Measurements from ENCODE around the gene SYNPO.

The SYNPO gene

GRCh38 chr5:150656191-150657132 lies 16.0 kb downstream of the SYNPO start:
- DNase-seq (ENCODE audit: low read depth, low spot score): peak; percentile 90

GRCh38 chr5:150658121-150658520 lies 17.7 kb downstream of the SYNPO start:
- no peak for DNase-seq (ENCODE audit: low read depth, low spot score)

GRCh38 chr5:150658699-150659265 lies 18.3 kb downstream of the SYNPO start:
- DNase-seq (ENCODE audit: low read depth, low spot score): no peak

- DNase-seq (ENCODE audit: low read depth, low spot score): no peak
Measured at GRCh38 chr5:150659360-150660107, 19.1 kb downstream of the SYNPO start.

GRCh38 chr5:150660108-150660831 lies 19.8 kb downstream of the SYNPO start:
- DNase-seq (ENCODE audit: low read depth, low spot score): no peak

GRCh38 chr5:150661086-150661485 lies 20.6 kb downstream of the SYNPO start, which contains the start of gene MYOZ3:
MYOZ3 (plus strand) TSS chr5:150661251; CDS start chr5:150662942, 1,691 bp downstream.
- DNase-seq (ENCODE audit: low read depth, low spot score): no peak

GRCh38 chr5:150661821-150662596 lies 21.5 kb downstream of the SYNPO start:
- DNase-seq (ENCODE audit: low read depth, low spot score): no peak

- DNase-seq (ENCODE audit: low read depth, low spot score): no peak
Measured at GRCh38 chr5:150662731-150663516, 22.5 kb downstream of the SYNPO start.

GRCh38 chr5:150663936-150664335 lies 23.5 kb downstream of the SYNPO start:
- no peak for DNase-seq (ENCODE audit: low read depth, low spot score)

- DNase-seq (ENCODE audit: low read depth, low spot score): no peak
Measured at GRCh38 chr5:150665044-150665443, 24.6 kb downstream of the SYNPO start.

GRCh38 chr5:150670275-150670947 lies 30.0 kb downstream of the SYNPO start:
- peak; percentile 51 for DNase-seq (ENCODE audit: low read depth, low spot score)

GRCh38 chr5:150670948-150671310 lies 30.5 kb downstream of the SYNPO start:
- no peak for DNase-seq (ENCODE audit: low read depth, low spot score)

- DNase-seq (ENCODE audit: low read depth, low spot score): no peak
Measured at GRCh38 chr5:150671509-150672236, 31.2 kb downstream of the SYNPO start.

GRCh38 chr5:150672237-150672883 lies 31.9 kb downstream of the SYNPO start:
- DNase-seq (ENCODE audit: low read depth, low spot score): peak; percentile 77

GRCh38 chr5:150672884-150673275 lies 32.4 kb downstream of the SYNPO start:
- no peak for DNase-seq (ENCODE audit: low read depth, low spot score)

- DNase-seq (ENCODE audit: low read depth, low spot score): no peak
Measured at GRCh38 chr5:150674341-150674821, 33.9 kb downstream of the SYNPO start.

GRCh38 chr5:150675069-150675468 lies 34.6 kb downstream of the SYNPO start:
- no peak for DNase-seq (ENCODE audit: low read depth, low spot score)

- no peak for DNase-seq (ENCODE audit: low read depth, low spot score)
Measured at GRCh38 chr5:150676578-150676977, 36.1 kb downstream of the SYNPO start.
